Eye (tissue), 1 donor: ENCODE data around the gene ANXA10.
A peak's percentile ranks its signal among the peaks of the same experiment; 100 is the strongest.
"Not testable (repeated sequence)": the region's sequence is repeated elsewhere in the genome, so short reads cannot be mapped to it uniquely, and the experiment has no call there.

Source experiments
- DNase-seq: peaks from one replicate; pipeline ENCODE4 v3.0.0-alpha.2; 2015

The ANXA10 gene, protein sequence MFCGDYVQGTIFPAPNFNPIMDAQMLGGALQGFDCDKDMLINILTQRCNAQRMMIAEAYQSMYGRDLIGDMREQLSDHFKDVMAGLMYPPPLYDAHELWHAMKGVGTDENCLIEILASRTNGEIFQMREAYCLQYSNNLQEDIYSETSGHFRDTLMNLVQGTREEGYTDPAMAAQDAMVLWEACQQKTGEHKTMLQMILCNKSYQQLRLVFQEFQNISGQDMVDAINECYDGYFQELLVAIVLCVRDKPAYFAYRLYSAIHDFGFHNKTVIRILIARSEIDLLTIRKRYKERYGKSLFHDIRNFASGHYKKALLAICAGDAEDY

GRCh38 chr4:168092176-168092712 lies at the start of gene ANXA10:
Gene ANXA10 (plus strand): TSS chr4:168092537. CDS start chr4:168092701, 164 bp downstream.
- DNase-seq, result no peak

DNA sequence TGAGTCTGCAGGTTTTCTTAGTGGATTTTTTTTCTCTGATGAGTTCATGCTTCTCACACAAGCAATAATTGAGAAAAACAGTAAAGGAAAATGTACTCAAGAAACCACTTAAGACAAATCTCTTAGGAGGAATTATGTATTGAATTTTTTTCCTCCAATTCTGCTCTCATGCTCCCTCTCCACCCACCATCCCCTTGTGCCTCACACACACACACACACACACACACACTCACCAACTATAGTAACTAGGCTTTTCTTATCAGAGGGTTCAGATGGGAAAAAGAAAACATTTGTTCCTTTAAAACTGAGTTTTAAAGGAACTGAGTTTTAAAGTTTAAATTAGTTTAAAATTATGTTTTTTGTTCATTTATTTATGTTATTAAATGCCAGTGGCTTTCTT lies 47.0 kb upstream of the ANXA10 start:
- peak; percentile 53 for DNase-seq

- DNase-seq, result no peak
These were observed 42.3 kb upstream of the ANXA10 start for GRCh38 chr4:168050002-168050401.

- DNase-seq, result no peak
These were observed 40.8 kb upstream of the ANXA10 start for GRCh38 chr4:168051526-168051925.

- DNase-seq, result no peak
These were observed 34.9 kb upstream of the ANXA10 start for GRCh38 chr4:168057412-168057811.

DNA sequence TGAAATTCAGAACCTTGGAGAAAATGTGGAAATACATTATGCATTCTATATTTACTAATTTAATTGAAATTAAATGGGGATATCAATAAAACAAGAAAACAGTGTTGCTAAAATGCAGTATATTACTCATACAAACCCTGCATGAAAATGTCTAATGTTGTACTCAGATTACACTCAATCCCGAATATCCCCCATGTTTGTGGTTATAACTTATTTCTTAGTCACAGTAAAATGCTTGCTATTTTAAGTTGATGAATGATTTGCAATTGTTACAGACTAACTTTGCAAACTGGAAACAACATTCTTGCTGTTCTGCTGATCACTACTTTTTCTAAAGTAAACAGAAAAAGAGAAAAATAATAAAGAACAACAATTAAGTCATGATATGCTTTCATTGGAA lies 33.1 kb upstream of the ANXA10 start:
- no peak for DNase-seq

GRCh38 chr4:168063031-168063430 lies 29.3 kb upstream of the ANXA10 start:
- DNase-seq, result no peak

DNA sequence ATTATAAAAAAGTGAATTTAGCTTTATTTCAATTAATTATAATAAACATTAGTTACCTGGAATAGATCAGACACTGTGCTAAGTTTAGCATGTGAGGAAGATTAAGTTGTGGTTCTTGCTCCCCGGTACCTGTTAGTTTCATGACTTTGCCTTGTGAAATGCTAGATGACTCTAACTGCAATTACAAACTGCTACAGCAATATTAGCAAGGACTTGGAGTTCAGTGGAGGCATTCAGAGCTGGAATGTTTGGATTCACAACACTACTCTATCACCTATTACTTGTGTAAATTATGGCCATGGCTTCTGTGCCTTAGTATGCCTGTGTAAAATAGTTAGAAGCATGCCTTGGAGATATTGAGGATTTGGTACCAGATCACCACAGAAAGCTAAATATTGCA lies 21.4 kb upstream of the ANXA10 start:
- DNase-seq, result no peak

- no peak for DNase-seq
These were observed 21.0 kb upstream of the ANXA10 start for GRCh38 chr4:168071304-168071703.

- no peak for DNase-seq
These were observed 17.5 kb upstream of the ANXA10 start for GRCh38 chr4:168074861-168075260.

- DNase-seq, result peak; percentile 89
These were observed 15.2 kb upstream of the ANXA10 start for GRCh38 chr4:168076989-168077725.

GRCh38 chr4:168077726-168078239 lies 14.6 kb upstream of the ANXA10 start:
- no peak for DNase-seq

- DNase-seq, result no peak
These were observed 10.0 kb upstream of the ANXA10 start for GRCh38 chr4:168082379-168082778.

DNA sequence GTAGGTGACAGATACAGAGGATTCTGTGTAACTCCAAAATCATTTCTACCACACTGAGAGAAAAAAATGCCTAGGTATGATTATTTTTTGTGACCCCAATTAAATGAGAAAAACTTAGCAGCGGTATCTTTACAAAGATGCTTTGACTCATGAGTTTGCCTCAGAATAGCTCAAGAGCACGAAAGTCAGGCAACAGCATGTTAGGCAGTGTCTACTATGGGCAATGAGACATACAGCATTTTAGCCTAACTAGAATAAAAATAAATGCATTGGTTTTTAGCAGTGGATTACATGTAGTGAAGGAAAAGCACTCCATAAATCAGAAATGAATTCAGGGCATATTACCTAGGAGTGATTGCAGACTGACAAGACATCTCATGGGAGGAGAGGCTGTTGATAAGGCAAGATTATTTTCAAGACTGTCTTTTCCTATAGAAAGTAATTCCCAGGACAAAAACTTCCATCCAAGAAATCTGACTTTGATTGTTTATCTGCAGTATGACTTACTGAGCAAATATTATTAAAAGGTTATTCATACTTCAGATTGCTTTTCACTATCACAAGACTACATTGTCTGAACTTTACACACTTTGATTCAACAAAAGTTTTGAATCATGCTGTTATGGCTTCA lies 3.6 kb downstream of the ANXA10 start:
- DNase-seq, result no peak

GRCh38 chr4:168096407-168096784 lies 4.1 kb downstream of the ANXA10 start:
- DNase-seq, result no peak

- DNase-seq, result no peak
These were observed 4.8 kb downstream of the ANXA10 start for GRCh38 chr4:168097161-168097560.

DNA sequence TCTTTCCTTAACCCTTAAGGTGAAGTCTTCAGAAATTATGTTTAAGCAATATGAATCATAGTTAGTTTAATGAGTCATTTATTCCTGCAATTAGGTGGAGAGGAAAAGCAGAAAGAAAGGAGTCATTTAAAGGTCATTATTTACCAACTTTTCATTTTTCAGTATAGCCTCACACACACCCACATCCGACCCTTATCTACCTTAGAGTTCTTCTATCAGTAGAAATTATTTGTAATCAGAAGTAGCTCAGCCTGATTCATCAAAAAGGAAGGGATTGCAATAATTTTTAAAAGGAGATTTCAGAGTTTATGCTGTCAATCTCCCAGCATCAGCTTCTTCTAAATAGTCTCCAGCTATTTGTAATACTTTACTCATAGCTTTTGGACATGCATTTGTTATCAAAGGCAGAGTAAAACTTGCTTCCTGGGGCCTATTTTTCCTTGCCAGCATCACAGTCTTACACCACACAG lies 5.9 kb downstream of the ANXA10 start:
- DNase-seq, result no peak

GRCh38 chr4:168099195-168099594 lies 6.9 kb downstream of the ANXA10 start:
- no peak for DNase-seq

DNA sequence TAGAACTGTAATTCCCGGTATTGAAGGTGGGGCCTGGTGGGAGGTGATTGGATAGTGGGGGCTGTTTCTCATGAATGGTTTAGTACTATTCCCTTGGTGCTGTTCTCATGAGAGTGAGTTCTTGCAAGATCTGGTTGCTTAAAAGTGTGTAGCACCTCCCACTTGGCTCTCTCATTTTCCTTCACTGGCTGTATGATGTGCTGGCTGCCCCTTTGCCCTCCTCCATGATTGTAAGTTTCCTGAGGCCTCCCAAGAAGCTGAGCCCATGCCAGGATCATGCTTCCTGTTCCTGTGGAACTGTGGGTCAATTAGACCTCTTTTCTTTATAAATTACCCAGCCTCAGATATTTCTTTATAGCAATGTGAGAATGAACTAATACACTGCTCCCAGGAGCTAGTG lies 8.7 kb downstream of the ANXA10 start:
- DNase-seq, result no peak

DNA sequence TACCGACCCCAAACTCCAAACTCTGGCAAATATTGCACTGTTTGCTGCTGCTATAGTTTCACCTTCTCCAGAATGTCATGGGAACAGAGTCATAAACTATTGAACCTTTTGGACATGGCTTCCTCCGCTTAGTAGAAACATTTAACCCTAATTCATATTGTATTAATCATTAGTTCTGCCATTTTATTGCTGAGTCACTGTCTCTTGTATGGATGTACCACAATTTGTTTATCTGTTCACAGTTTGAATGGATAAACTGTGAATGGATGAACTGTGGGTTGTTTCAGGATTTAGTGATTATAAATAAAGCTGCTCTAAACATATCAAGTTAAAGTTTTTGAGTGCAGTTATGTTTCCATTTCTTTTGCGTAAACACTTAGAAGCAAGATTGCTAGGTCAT lies 10.1 kb downstream of the ANXA10 start:
- DNase-seq, result no peak

DNA sequence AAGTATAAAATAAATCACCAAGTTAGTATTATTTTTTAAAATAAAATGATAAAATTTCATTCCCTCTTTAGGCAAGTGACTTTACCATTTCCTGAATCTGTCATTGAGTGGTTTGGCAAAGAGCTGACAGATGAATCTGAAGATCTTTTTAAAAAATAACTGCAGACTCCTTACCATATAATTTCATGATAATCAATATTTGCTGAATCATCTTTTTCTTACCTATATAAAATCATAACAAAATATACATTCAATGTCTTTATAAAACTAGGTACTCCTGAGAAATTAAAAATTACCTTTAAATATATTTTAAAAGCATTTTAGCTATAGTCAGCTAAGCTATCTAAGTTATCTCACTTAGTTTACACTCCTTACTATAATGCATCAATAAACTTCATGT lies 17.2 kb downstream of the ANXA10 start:
- no peak for DNase-seq

GRCh38 chr4:168113059-168113458 lies 20.7 kb downstream of the ANXA10 start:
- DNase-seq, result not testable (repeated sequence)

- no peak for DNase-seq
These were observed 25.8 kb downstream of the ANXA10 start for GRCh38 chr4:168118116-168118655.
